ENCODE results near the gene CLDND1. TPM values are rescaled to one million over a fixed set of nuclear protein-coding genes. Genes with fewer than 3 reads are reported as not detected.

CLDND1 gene
- total RNA-seq, 1 experiment from 2014 or later = 74.5 TPM

GRCh38 chr3:98530676-98531075 lies 8.0 kb upstream of the CLDND1 start:
- Mint-ChIP-seq H3K36me3 (ENCODE audit: insufficient read depth, unreplicated experiment) (no peaks in the 10 kb centered on the region), H3K27me3 (ENCODE audit: unreplicated experiment) (no peaks in the 10 kb centered on the region), H3K4me1 (ENCODE audit: low read depth, unreplicated experiment) (no peaks in the 10 kb centered on the region), H3K9me3 (ENCODE audit: low read depth, unreplicated experiment) (no peaks in the 10 kb centered on the region), H3K4me3 (ENCODE audit: low read depth, unreplicated experiment) (no peak overlapping the region), H3K27ac (ENCODE audit: unreplicated experiment) (no peak overlapping the region)
- no peak for DNase-seq
- TF ChIP-seq CTCF (IDR thresholded peaks at IDR 0.05; ENCODE audit: unreplicated experiment) = no peak
- no TSS peak for BruUV-seq (replicated peaks)
- CTCF ChIA-PET = no interaction called here
- intact Hi-C loops (cut with micrococcal nuclease; ENCODE audit: unreplicated experiment) = no loop called here

- intact Hi-C loops (cut with micrococcal nuclease; ENCODE audit: unreplicated experiment) = no loop called here
Measured at GRCh38 chr3:98529856-98530459, 7.3 kb upstream of the CLDND1 start.

GRCh38 chr3:98528474-98529346 lies 6.0 kb upstream of the CLDND1 start:
- BruUV-seq (replicated peaks) = no TSS peak
- Mint-ChIP-seq H3K4me1 (ENCODE audit: low read depth, unreplicated experiment) (no peaks in the 10 kb centered on the region), H3K9me3 (ENCODE audit: low read depth, unreplicated experiment) (no peaks in the 10 kb centered on the region), H3K4me3 (ENCODE audit: low read depth, unreplicated experiment) (no peak overlapping the region), H3K27ac (ENCODE audit: unreplicated experiment) (no peak overlapping the region), H3K36me3 (ENCODE audit: insufficient read depth, unreplicated experiment) (no peaks in the 10 kb centered on the region), H3K27me3 (ENCODE audit: unreplicated experiment) (no peaks in the 10 kb centered on the region)
- TF ChIP-seq CTCF (IDR thresholded peaks at IDR 0.05; ENCODE audit: unreplicated experiment) = no peak
- intact Hi-C loops (cut with micrococcal nuclease; ENCODE audit: unreplicated experiment) = no loop called here
- CTCF ChIA-PET = no interaction called here
- no peak for DNase-seq

More at GRCh38 chr3:98529856-98530459, 7.3 kb upstream of the CLDND1 start:
- BruUV-seq (replicated peaks) = no TSS peak
- no peak for TF ChIP-seq CTCF (IDR thresholded peaks at IDR 0.05; ENCODE audit: unreplicated experiment)
- no peak overlapping the region for H3K27ac Mint-ChIP-seq (ENCODE audit: unreplicated experiment)
- no peaks in the 10 kb centered on the region for H3K36me3 Mint-ChIP-seq (ENCODE audit: insufficient read depth, unreplicated experiment)
- no peaks in the 10 kb centered on the region for H3K4me1 Mint-ChIP-seq (ENCODE audit: low read depth, unreplicated experiment)
- CTCF ChIA-PET = no interaction called here
- no peaks in the 10 kb centered on the region for H3K9me3 Mint-ChIP-seq (ENCODE audit: low read depth, unreplicated experiment)
- no peaks in the 10 kb centered on the region for H3K27me3 Mint-ChIP-seq (ENCODE audit: unreplicated experiment)
- no peak for DNase-seq
- no peak overlapping the region for H3K4me3 Mint-ChIP-seq (ENCODE audit: low read depth, unreplicated experiment)

GRCh38 chr3:98525494-98525893 lies 2.8 kb upstream of the CLDND1 start:
- Mint-ChIP-seq H3K4me1 (ENCODE audit: low read depth, unreplicated experiment) (peaks cover 13% of the 10 kb centered on the region), H3K27me3 (ENCODE audit: unreplicated experiment) (no peaks in the 10 kb centered on the region), H3K4me3 (ENCODE audit: low read depth, unreplicated experiment) (no peak overlapping the region), H3K36me3 (ENCODE audit: insufficient read depth, unreplicated experiment) (peaks cover 19% of the 10 kb centered on the region), H3K27ac (ENCODE audit: unreplicated experiment) (no peak overlapping the region), H3K9me3 (ENCODE audit: low read depth, unreplicated experiment) (no peaks in the 10 kb centered on the region)
- intact Hi-C loops (cut with micrococcal nuclease; ENCODE audit: unreplicated experiment) = no loop called here
- CTCF ChIA-PET = no interaction called here
- no peak for TF ChIP-seq CTCF (IDR thresholded peaks at IDR 0.05; ENCODE audit: unreplicated experiment)
- no peak for DNase-seq
- no TSS peak for BruUV-seq (replicated peaks)
